ENCODE measurements around the gene FAN1. TPM values are rescaled to one million over a fixed set of nuclear protein-coding genes. Genes with fewer than 3 reads are reported as not detected.

Gene FAN1
- total RNA-seq, 1 experiment from 2014 or later, result 28.2 TPM

GRCh38 chr15:30913761-30914160 lies 10.0 kb downstream of the FAN1 start:
- H3K27me3 Mint-ChIP-seq (ENCODE audit: low read depth), result no peaks in the 10 kb centered on the region
- H3K9ac ChIP-seq (ENCODE audit: extremely low read depth, insufficient read length, low read length), result no peak overlapping the region
- peaks cover 0 to 6% of the 10 kb centered on the region in 2 experiments; a peak in 2 of 4 replicates for H3K4me1 Mint-ChIP-seq

More at GRCh38 chr15:30913761-30914160, 10.0 kb downstream of the FAN1 start:
- no peak for DNase-seq
- no peak overlapping the region for H2AFZ ChIP-seq (ENCODE audit: low read length)
- no peaks in the 10 kb centered on the region for H3K27me3 ChIP-seq (ENCODE audit: insufficient read depth, low read length)
- H3K79me2 ChIP-seq (ENCODE audit: insufficient read depth, low read length), result no peaks in the 10 kb centered on the region
- peaks cover 26 to 83% (median 43%) of the 10 kb centered on the region in 3 experiments; a peak in 6 of 7 replicates for H3K36me3 Mint-ChIP-seq (ENCODE audit: insufficient read depth in 1 of 3, low read depth in 3 of 3)
- H3K4me3 Mint-ChIP-seq, result no peak overlapping the region
- no peaks in the 10 kb centered on the region for H3K9me3 ChIP-seq (ENCODE audit: control insufficient read depth, low read depth, low read length)
- H2BK15ac ChIP-seq (ENCODE audit: low read depth, low read length), result no peak overlapping the region
- no peak overlapping the region for H2BK120ac ChIP-seq (ENCODE audit: low read depth, low read length, poor library complexity, severe bottlenecking)
- H4K8ac ChIP-seq (replicated peaks; ENCODE audit: insufficient read length, low read depth, low read length), result no peak overlapping the region
- no peaks in the 10 kb centered on the region for H3K23me2 ChIP-seq (ENCODE audit: insufficient read length, low read depth, low read length, poor library complexity, severe bottlenecking)
- H3K56ac ChIP-seq (ENCODE audit: insufficient read length, low read depth, low read length), result no peak overlapping the region
- no peaks in the 10 kb centered on the region for H3K4me1 ChIP-seq (ENCODE audit: insufficient read depth, low read length)
- H3K27ac ChIP-seq (ENCODE audit: insufficient read length, low read depth, low read length), result no peak overlapping the region
- no peaks in the 10 kb centered on the region for H3K79me1 ChIP-seq (ENCODE audit: insufficient read depth, low read depth, low read length, poor library complexity, severe bottlenecking)
- H4K5ac ChIP-seq (ENCODE audit: insufficient read length, low read depth, low read length), result no peak overlapping the region
- no peaks in the 10 kb centered on the region for H4K20me1 ChIP-seq (ENCODE audit: control insufficient read depth, insufficient read depth, insufficient read length)
- no peak overlapping the region for H3K4ac ChIP-seq (ENCODE audit: low read depth, low read length)
- H3K18ac ChIP-seq (ENCODE audit: insufficient read length, low read depth, low read length), result no peak overlapping the region
- TF ChIP-seq CTCF (conservative IDR thresholded peaks at IDR 0.05), result no peak
- H2BK5ac ChIP-seq (ENCODE audit: insufficient read length, low read length), result no peak overlapping the region
- H2BK12ac ChIP-seq (ENCODE audit: insufficient read length, low read depth, low read length), result no peak overlapping the region
- H3K4me2 ChIP-seq (ENCODE audit: insufficient read depth, insufficient read length, low read length), result no peak overlapping the region
- no peak overlapping the region for H2AK5ac ChIP-seq (ENCODE audit: insufficient read length, low read length)
- no peak overlapping the region for H3K23ac ChIP-seq (ENCODE audit: insufficient read length, low read depth, low read length)
- H3K9me3 Mint-ChIP-seq, result no peaks in the 10 kb centered on the region
- H3K14ac ChIP-seq (ENCODE audit: insufficient read depth, low read length), result no peak overlapping the region
- no peak overlapping the region for H3T11ph ChIP-seq (ENCODE audit: low read length)
- no peak overlapping the region for H4K91ac ChIP-seq (ENCODE audit: insufficient read length, low read depth, low read length)
- H2BK20ac ChIP-seq (ENCODE audit: low read depth, low read length, poor library complexity, severe bottlenecking), result no peak overlapping the region
- peak overlapping the region in 1 of 3 experiments; percentile 61; a peak in 1 of 7 replicates for H3K27ac Mint-ChIP-seq
- WGBS (ENCODE audit: extremely low coverage, insufficient read length, low lambda C conversion rate), result no CpG with 5 or more reads among the region's 9 CpGs

All from H9 (cell line).